H7 (cell line): ENCODE measurements around the gene HDAC7. TPM values are rescaled to one million over a fixed set of nuclear protein-coding genes. Genes with fewer than 3 reads are reported as not detected.

Experiments
- DNase-seq: peaks from one replicate; pipeline ENCODE4 v3.0.0; 2012
- H3K27me3 ChIP-seq: 2 replicates; pipeline ENCODE4 v1.6.0; 2011; ENCODE audit warnings: mild to moderate bottlenecking, low read length; ENCODE audit not compliant: control insufficient read depth, insufficient read depth
- H3K36me3 ChIP-seq: replicated peaks from 2 replicates; pipeline ENCODE4 v1.5.1; 2011; ENCODE audit warnings: low read length; ENCODE audit not compliant: control insufficient read depth, insufficient read depth
- H3K4me3 ChIP-seq: 2 replicates; pipeline ENCODE4 v1.5.1; 2011; ENCODE audit warnings: low read depth, mild to moderate bottlenecking, control low read depth, low read length, moderate library complexity; ENCODE audit not compliant: insufficient read depth
- total RNA-seq: library from RNA; depleted of rRNA; stranded (reverse); fragments of >200 nt; shearing (Covaris generic); gene quantifications from 2 replicates; pipeline ENCODE4 v1.2.3, GENCODE V29; 2014

The HDAC7 gene
- total RNA-seq, 1 experiment from 2014 or later, result 45.2 TPM

- Histone ChIP-seq H3K36me3 (no peaks in the 10 kb centered on the region), H3K27me3 (no peaks in the 10 kb centered on the region), H3K4me3 (no peak overlapping the region)
- DNase-seq, result no peak
Measured at GRCh38 chr12:47828008-47828975, 8.6 kb upstream of the HDAC7 start.

GRCh38 chr12:47825173-47825639 lies 5.5 kb upstream of the HDAC7 start:
- H3K4me3 ChIP-seq, result no peak overlapping the region
- DNase-seq, result peak; percentile 69
- no peaks in the 10 kb centered on the region for H3K36me3 ChIP-seq
- no peaks in the 10 kb centered on the region for H3K27me3 ChIP-seq

- Histone ChIP-seq H3K36me3 (no peaks in the 10 kb centered on the region), H3K27me3 (no peaks in the 10 kb centered on the region), H3K4me3 (no peak overlapping the region)
- no peak for DNase-seq
Measured at GRCh38 chr12:47824635-47825034, 4.9 kb upstream of the HDAC7 start.

- Histone ChIP-seq H3K36me3 (no peaks in the 10 kb centered on the region), H3K4me3 (no peak overlapping the region), H3K27me3 (no peaks in the 10 kb centered on the region)
- no peak for DNase-seq
Measured at GRCh38 chr12:47824198-47824597, 4.5 kb upstream of the HDAC7 start.

- H3K27me3 ChIP-seq, result no peaks in the 10 kb centered on the region
- H3K4me3 ChIP-seq, result no peak overlapping the region
- DNase-seq, result no peak
- H3K36me3 ChIP-seq, result no peaks in the 10 kb centered on the region
Measured at GRCh38 chr12:47823422-47824086, 3.9 kb upstream of the HDAC7 start.

GRCh38 chr12:47822863-47823262 lies 3.2 kb upstream of the HDAC7 start:
- Histone ChIP-seq H3K4me3 (no peak overlapping the region), H3K36me3 (no peaks in the 10 kb centered on the region; the same call in 1 of the 2 replicates), H3K27me3 (no peaks in the 10 kb centered on the region)
- no peak for DNase-seq

GRCh38 chr12:47822401-47822800 lies 2.7 kb upstream of the HDAC7 start:
- Histone ChIP-seq H3K36me3 (no peaks in the 10 kb centered on the region; the same call in 1 of the 2 replicates), H3K27me3 (no peaks in the 10 kb centered on the region), H3K4me3 (no peak overlapping the region)
- no peak for DNase-seq

- no peaks in the 10 kb centered on the region; the same call in 1 of the 2 replicates for H3K36me3 ChIP-seq
- DNase-seq, result no peak
- H3K4me3 ChIP-seq, result no peak overlapping the region
- H3K27me3 ChIP-seq, result no peaks in the 10 kb centered on the region
Measured at GRCh38 chr12:47821346-47821706, 1.6 kb upstream of the HDAC7 start.

- Histone ChIP-seq H3K27me3 (no peaks in the 10 kb centered on the region), H3K4me3 (peak overlapping the region; percentile 67), H3K36me3 (no peaks in the 10 kb centered on the region; the same call in 1 of the 2 replicates)
- DNase-seq, result peak; percentile 87
Measured at GRCh38 chr12:47820631-47821345, 1.1 kb upstream of the HDAC7 start.

GRCh38 chr12:47819138-47819895 lies 386 bp downstream of the HDAC7 start:
- Histone ChIP-seq H3K4me3 (peak overlapping the region; percentile 67), H3K27me3 (no peaks in the 10 kb centered on the region), H3K36me3 (no peaks in the 10 kb centered on the region; the same call in 1 of the 2 replicates)
- peak; percentile 92 for DNase-seq

- no peak for DNase-seq
- H3K4me3 ChIP-seq, result peak overlapping the region; percentile 67
- H3K27me3 ChIP-seq, result no peaks in the 10 kb centered on the region
- H3K36me3 ChIP-seq, result no peaks in the 10 kb centered on the region; the same call in 1 of the 2 replicates
Measured at GRCh38 chr12:47818467-47819137, 1.1 kb downstream of the HDAC7 start.

- Histone ChIP-seq H3K27me3 (no peaks in the 10 kb centered on the region), H3K4me3 (no peak overlapping the region), H3K36me3 (no peaks in the 10 kb centered on the region; the same call in 1 of the 2 replicates)
- DNase-seq, result no peak
Measured at GRCh38 chr12:47818007-47818376, 1.7 kb downstream of the HDAC7 start.

- Histone ChIP-seq H3K4me3 (no peak overlapping the region), H3K27me3 (no peaks in the 10 kb centered on the region), H3K36me3 (no peaks in the 10 kb centered on the region; the same call in 1 of the 2 replicates)
- peak; percentile 66 for DNase-seq
Measured at GRCh38 chr12:47817272-47818006, 2.3 kb downstream of the HDAC7 start.
